HG02884 (cell line): Measurements from ENCODE around the gene ATP8A2.

Experiments used
- ATAC-seq: cut with Tn5 transposase; IDR thresholded peaks from one replicate; pipeline ENCODE4 v1.9.1; 2021; ENCODE audit warnings: mild to moderate bottlenecking, moderate library complexity; ENCODE audit not compliant: unreplicated experiment

Gene ATP8A2

GRCh38 chr13:25380741-25381324 is 9.1 kb downstream of the ATP8A2 start:
- no peak for ATAC-seq

DNA sequence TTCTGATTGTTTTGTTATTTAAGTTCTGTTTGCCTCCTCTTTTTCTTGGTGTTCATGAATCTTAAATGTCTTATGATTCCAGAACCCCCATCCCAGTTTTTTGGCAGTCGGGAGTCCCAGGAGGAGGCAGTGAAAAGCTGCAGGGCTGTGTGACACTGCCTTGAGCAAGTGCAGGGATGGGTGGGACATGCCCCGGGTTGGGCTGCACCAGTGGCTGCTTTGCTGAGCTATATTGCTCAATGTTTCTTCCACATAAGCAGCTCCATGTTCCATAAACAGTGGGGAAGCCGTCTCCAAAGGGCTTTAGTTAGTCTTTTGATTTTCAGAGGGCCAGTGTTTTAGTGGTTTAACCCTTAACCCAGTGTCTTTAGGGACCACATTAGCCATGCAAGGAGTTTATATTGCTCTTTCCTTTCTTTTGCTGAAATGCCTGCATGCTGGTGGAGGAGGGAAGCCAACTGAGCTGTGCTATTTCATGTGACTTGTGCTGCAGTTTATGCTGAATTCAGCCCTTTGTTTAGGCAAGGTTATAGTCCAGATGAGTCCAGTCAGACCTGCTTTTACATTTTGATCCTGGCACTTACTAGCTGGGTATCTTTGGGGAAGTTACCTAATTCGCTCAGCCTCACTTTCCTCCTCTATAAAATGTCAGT is 13.1 kb downstream of the ATP8A2 start:
- no peak for ATAC-seq

GRCh38 chr13:25391932-25392331 is 20.2 kb downstream of the ATP8A2 start:
- ATAC-seq, result no peak

DNA sequence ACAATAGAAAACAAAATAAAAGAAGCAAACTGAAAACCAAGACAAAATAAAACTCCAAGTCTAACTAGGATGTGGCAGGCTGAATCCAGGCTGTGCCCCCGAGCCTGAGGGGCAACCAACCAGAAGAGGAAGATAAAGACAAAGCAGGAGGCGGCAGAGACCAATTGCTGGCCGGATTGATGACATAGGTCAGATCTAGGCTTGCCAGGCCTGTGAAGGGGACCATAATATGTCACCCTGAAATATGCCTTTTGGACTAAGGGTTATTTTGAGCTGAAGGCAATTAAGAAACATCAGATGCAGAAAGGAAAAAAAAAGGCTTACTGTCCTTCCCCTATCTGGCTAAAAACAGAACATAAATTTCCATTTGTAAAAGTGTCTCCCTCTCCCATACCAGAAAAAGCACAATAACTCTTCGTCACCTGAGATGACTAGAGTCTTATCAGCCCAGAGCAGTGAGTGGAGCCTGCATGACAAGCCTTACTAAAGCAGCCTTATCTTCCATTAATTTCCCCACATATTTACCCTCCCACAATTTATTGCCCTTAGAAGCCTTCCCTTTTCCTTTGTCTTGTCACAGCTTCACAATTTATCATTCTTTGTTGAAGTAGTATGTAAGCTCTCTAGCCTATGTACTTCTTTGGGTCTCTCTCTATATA is 22.8 kb downstream of the ATP8A2 start:
- ATAC-seq, result no peak

DNA sequence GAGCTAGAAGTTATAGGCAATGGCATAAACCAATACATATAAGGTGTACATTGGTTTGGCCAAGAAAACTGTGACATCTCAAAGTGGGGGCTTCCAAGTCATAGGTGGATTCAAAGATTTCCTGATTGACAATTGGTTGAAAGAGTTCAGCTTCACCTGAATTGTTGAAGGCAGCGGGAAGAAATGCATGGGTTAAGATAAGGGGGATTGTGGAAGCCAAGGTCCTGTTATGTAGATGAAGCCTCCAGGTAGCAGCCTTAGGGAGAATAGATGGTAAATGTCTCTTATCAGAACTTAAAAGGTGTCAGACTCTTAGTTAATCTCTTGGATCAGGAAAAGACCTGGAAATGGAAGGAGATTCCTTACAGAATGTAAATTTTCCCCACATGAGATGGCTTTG is 26.0 kb downstream of the ATP8A2 start:
- no peak for ATAC-seq

- ATAC-seq, result no peak
Observed at GRCh38 chr13:25400925-25401324, 29.2 kb downstream of the ATP8A2 start.

GRCh38 chr13:25401958-25402357 is 30.2 kb downstream of the ATP8A2 start:
- ATAC-seq, result no peak

GRCh38 chr13:25406377-25406776 is 34.6 kb downstream of the ATP8A2 start:
- no peak for ATAC-seq

DNA sequence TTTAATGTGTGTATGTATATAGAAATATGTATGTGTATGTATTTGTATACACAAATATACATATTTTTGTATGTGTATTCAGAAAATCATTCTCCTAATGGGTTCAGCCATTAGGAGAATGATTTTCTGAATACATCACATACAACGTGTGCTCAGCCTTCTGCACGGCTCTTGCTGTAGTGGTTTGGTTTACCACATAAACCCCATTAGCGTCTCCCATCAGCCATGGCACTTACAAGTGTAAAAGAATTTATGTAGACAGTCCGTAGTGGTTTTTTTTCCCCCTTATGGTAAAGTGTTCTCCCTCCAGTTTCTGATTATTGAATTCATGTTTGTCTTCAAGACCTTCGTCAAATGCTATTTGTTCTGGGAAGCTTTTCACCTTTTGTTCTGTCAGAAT is 38.2 kb downstream of the ATP8A2 start:
- no peak for ATAC-seq

DNA sequence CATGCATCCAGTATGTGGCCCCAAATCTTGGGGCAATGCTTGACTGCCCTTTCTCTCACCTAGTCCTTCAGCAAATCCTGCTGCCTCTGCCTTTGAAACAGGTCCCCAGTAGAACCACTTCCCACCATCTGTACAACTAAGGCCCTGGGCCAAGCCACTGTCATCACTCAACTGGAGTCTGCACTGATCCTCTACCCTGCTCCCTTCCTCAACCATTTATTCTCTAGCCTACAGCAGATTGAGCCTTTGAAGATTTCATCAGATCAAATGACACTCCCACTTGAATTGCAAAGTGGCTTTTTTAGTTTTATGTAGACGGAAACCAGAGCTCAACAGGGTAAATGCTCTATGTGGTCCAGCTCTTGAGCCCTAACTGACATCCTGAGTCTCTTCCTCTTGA is 43.5 kb downstream of the ATP8A2 start:
- ATAC-seq, result no peak

GRCh38 chr13:25417535-25417934 is 45.8 kb downstream of the ATP8A2 start:
- ATAC-seq, result no peak

DNA sequence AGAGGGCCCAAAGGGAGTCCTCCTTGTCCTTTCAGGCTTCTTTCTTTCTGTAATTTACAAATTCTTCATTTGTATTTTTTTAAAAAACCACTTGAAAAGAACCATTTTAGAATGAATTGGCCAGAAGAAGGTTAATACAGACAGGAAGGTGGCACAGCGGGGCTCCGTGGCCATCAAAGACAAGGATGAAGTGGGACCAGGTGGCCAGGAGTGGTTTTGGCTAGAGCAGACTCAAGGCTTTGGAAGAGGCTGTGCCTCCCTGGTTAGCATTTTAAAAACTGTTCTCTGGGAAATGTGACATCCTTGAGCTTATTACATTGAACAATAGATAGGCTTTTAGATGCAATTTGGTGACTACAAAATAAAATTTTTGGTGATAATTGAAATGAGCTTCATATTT is 48.4 kb downstream of the ATP8A2 start:
- no peak for ATAC-seq

DNA sequence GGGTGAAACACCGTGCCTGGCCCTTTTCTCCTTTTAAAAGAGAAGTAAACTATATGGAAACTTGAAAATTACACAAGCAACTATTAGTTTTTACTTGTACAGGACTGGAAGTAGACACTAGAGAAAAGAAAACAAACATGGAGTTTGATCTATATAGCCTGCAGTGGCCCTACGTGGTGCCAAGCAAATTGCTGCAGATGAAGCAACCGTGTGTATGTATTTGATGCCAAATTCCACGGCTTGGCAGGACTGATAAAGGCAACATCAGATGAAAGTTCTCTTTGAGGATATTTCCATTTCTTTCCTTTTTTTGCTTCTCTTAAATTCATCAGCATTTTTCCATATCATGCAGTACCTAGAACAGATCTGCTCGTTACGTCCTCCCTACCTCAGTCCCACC is 49.8 kb downstream of the ATP8A2 start:
- no peak for ATAC-seq

- no peak for ATAC-seq
Observed at GRCh38 chr13:25422153-25422552, 50.4 kb downstream of the ATP8A2 start.

GRCh38 chr13:25423831-25424230 is 52.1 kb downstream of the ATP8A2 start:
- ATAC-seq, result no peak

GRCh38 chr13:25429466-25429865 is 57.7 kb downstream of the ATP8A2 start:
- no peak for ATAC-seq

GRCh38 chr13:25432691-25433090 is 60.9 kb downstream of the ATP8A2 start:
- no peak for ATAC-seq

- no peak for ATAC-seq
Observed at GRCh38 chr13:25440061-25440460, 68.3 kb downstream of the ATP8A2 start.

- no peak for ATAC-seq
Observed at GRCh38 chr13:25446261-25446660, 74.5 kb downstream of the ATP8A2 start.

- ATAC-seq, result no peak
Observed at GRCh38 chr13:25447396-25447795, 75.6 kb downstream of the ATP8A2 start.

- ATAC-seq, result no peak
Observed at GRCh38 chr13:25453850-25454365, 82.1 kb downstream of the ATP8A2 start.

DNA sequence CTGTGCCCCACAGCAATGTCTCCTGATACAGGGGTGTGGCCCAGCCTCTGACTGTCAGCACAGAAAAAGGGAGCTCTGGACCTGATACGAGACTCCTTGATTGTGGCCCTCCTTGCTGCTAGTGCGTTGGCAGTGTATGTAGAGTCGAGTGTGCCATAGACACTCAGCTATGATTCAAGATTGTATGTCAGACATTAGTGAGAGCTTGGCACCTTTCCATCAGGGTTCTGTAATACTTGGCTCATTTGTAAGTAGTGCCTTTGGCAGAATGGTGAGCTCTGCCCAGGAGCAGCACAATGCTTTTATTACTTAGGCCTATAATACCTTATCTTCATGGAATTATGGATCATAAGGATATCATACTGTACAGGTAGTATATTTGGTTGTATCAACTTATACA is 83.4 kb downstream of the ATP8A2 start:
- ATAC-seq, result no peak
